ENCODE measurements around the gene STAMBP.

DNA sequence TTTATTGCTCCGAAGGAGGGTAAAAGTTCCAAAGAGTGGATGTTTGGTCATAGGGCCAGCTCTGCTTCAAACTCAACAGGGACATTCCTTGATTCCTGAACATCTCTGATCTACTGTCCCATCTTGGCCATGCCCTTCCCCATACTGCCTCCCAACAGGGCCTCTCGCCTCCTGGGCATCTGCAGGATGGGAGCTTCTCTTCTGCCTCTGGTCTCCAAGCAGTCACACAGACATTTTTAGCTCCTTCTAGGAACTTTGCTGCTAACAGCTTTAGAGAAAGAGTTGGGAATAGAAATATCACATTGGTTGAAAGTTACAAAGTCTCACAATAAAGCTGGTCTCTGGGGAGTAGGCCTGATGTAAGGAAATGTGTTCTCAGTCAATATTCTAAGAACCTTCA lies 88.5 kb downstream of the STAMBP start:
- no peak for TF ChIP-seq POLR2A (IDR thresholded peaks at IDR 0.05)
- no peak for TF ChIP-seq CTCF (IDR thresholded peaks at IDR 0.05)
- TF ChIP-seq POLR2AphosphoS5 (IDR thresholded peaks at IDR 0.05), result no peak
